GM19043 (cell line): ENCODE results near the gene ZAP70.

Experiments
- ATAC-seq: cut with Tn5 transposase; IDR thresholded peaks from one replicate; pipeline ENCODE4 v1.9.1; 2021; ENCODE audit warnings: low read depth; ENCODE audit not compliant: unreplicated experiment

The ZAP70 gene

DNA sequence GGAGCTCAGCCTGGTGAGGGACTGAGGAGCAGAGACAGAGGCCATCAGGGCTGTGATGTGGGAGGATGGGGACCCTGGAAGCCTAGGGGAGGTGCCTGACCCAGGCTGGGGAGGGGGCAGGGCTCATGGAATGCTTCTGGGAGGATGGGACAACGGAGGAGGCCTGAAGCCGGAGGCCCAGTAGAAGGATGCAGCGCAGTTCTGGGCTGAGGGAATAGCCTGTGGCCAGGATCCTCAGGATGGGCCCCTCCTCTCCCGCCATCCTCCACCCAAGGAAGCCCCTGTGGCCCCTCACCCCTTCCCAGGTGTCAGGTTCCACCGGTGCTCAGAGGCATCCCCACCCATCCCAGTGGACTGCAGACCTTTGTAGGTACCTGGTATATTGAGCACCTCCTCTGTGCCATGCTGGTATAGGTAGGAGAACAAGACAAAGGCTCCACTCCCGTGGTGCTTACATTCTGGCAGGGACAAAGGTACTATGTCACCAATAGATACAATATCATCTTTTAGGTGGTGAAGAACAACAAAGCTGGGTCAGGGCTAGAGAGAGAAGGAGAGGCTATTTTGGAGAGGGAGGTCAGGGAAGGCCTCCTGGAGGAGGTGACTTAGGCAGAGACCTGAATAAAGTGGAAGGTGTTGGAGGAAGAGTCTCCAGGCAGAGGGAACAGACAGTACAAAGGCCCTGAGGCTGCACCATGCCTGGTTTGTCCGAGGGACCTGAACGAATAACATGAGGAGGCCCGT lies 2.7 kb downstream of the ZAP70 start:
- ATAC-seq, result no peak

DNA sequence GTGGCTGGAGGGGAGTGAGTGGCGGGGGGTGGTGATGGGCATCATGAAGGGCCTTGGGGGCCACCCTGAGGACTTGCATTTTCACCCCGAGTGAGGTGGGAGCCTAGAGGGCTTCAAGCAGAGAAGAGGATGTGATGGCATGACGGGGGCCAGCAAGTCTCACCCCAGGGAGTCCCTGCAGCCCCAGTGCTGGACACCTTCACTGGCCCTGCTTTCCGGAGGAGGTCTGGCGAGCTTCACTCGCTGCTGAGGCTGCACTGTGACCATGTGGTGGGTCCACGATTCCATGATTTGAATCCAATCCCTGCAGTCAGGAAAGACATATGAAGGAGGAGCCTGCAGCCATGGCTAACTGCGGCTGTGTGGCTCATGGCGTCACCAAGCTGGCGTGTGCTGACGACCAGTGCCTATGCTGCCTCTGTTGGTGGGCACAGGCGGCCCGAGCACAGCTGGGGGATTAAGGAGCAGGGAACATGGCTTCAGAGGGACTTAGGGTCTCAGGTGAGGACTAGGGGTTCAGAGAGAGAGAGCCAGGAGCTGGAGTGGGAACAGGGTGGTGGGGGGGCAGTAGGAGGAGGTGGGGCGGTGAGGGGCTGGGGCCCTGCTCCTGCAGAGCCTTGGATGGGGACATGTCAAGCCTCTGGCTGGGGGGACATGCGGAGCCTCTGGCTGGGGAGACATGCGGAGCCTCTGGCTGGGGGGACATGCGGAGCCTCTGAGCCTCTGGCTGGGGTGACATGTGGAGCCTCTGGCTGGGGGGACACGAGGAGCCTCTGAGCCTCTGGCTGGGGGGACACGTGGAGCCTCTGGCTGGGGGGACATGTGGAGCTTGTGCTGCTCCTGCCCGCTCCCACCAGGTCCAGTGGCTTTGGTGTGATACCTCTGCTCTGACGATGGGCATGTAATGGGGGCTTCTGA lies 3.6 kb downstream of the ZAP70 start:
- ATAC-seq, result no peak

GRCh38 chr2:97717613-97717995 lies 4.2 kb downstream of the ZAP70 start:
- no peak for ATAC-seq

- ATAC-seq, result no peak
Measured at GRCh38 chr2:97718051-97718882, 4.9 kb downstream of the ZAP70 start.

DNA sequence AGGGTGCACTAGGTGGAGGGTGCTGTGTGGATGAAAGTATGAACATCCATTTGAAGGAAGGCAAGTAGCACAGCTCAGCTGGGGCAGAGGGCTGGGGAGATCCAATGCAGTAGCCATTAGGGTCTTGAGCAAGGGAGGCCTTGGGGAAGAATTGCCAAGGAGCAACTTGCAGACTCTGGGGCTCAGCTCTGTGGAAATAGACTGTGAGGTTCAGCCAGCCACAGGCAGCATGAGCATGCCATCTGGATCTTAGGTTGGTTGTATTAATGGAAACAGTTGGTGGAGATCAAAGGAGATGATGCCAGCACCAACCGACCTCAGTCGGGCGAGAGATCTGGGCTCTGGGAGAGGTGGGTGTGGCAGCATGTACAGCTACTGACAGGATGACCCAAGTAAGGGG lies 5.6 kb downstream of the ZAP70 start:
- no peak for ATAC-seq

DNA sequence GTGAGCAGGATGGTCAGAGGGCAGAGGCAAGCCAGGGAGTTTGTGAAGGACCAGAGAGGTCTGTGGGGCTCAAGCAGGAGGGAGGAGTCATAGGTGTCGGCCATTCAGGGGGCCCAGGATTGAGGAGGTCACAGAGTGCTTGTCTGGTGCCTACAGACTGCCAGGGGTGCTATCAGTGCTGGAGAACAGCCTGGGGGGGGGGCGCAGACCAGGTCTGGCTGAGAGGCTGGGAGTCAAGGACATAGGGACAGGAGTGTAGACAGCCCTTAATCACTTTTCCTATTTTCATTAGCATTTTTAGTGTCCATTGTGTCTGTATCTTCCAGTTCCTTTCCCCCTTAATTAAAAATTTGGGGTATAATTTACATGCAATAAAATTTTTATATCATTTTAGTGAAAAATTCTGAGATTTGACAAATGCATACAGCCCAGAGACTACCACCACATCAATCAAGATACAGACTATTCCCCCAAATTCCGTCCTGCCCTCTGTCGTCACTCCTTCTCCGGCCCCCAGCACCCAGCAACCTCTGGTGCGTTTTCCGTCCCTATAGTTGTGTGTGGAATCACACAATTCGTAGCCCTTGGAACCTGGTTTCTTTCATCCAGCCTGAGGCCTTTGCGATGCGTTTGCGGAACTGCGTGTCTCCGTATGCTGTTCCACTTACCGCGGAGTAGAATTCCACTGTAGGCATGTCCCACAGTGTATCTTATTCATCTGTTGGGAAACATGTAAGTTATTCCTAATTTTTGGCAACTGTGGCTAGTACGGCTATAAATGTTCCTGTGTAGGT lies 6.2 kb downstream of the ZAP70 start:
- ATAC-seq, result no peak

DNA sequence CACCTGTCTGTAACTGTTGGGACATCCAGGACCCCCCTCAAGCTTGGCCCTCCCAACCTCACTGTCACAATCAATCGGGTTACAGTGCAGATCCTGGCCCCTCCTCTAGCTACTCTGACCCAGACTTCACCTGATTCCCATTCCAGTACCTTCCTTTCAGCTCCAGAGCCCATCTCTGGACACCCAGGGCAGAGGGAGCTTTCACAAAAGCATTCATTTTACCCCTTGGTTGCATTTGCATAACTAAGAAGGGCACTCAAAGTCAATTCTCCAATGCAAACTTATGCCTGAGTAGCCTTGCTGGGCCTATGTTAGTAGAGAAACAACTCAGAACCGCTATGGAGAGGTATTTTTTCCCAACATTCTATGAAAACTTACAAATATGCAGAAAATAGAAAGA lies 7.4 kb downstream of the ZAP70 start:
- no peak for ATAC-seq

DNA sequence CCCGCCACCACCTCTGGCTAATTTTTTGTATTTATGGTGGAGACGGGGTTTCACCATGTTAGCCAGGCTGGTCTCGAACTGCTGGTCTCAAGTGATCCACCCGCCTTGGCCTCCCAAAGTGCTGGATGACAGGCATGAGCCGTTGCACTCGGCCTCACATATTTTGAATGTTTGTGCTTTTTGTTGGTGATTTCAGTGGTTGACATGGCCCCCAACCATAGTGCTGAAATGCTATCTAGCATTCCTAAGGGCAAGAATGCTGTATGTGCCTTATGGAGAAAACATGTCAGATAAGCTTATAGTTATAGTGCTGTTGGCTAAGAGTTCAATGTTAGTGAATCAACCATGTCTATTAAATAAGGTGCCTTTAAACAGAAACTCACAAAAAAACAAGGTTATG lies 8.9 kb downstream of the ZAP70 start:
- no peak for ATAC-seq

DNA sequence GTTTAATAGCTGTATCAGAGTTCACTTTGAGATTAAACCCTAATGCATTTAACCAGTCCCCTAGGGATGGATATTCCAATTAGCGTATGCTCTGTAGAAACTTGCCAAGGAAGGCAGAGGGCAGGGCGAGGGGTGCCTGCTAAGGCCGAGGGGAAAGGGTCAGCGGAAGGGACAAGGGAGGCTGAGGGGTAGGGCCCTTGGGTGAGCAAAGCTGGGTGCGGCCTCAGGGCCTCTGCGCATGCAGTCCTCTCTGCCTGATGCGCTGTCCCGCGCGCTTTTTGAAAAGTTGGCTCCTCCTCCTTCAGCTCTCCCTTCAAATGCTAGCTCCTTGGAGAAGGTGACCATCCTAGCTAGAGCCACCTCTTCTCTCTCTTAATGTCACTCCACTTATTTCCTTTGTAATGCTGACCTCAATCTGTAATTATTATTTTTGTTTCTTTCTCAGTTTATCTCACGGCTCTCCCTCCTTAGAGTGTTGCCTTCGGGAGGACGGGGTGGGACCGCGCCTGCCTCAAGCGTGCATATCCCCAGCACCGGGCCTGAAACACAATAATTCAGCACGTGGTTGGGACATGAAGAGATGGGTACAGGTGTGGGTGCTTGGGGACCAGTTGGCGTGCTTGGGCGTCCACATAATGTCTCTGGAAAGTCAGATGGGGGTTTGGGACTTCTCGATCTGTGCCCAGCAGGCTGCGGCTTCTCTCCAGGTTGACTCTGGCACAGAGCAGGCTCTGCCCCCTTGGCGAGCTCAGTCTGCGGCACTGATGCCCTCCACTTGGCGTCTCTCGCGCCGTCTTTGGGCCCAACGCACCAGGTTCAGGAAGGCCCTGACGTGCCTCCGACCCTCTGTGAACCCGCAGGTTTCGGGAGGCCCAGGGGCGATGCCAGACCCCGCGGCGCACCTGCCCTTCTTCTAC lies 10.0 kb downstream of the ZAP70 start:
- ATAC-seq, result no peak

DNA sequence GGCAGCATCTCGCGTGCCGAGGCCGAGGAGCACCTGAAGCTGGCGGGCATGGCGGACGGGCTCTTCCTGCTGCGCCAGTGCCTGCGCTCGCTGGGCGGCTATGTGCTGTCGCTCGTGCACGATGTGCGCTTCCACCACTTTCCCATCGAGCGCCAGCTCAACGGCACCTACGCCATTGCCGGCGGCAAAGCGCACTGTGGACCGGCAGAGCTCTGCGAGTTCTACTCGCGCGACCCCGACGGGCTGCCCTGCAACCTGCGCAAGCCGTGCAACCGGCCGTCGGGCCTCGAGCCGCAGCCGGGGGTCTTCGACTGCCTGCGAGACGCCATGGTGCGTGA lies 10.7 kb downstream of the ZAP70 start:
- ATAC-seq, result no peak

GRCh38 chr2:97724501-97724900 lies 11.1 kb downstream of the ZAP70 start:
- no peak for ATAC-seq

- ATAC-seq, result no peak
Measured at GRCh38 chr2:97724946-97725688, 11.7 kb downstream of the ZAP70 start.

DNA sequence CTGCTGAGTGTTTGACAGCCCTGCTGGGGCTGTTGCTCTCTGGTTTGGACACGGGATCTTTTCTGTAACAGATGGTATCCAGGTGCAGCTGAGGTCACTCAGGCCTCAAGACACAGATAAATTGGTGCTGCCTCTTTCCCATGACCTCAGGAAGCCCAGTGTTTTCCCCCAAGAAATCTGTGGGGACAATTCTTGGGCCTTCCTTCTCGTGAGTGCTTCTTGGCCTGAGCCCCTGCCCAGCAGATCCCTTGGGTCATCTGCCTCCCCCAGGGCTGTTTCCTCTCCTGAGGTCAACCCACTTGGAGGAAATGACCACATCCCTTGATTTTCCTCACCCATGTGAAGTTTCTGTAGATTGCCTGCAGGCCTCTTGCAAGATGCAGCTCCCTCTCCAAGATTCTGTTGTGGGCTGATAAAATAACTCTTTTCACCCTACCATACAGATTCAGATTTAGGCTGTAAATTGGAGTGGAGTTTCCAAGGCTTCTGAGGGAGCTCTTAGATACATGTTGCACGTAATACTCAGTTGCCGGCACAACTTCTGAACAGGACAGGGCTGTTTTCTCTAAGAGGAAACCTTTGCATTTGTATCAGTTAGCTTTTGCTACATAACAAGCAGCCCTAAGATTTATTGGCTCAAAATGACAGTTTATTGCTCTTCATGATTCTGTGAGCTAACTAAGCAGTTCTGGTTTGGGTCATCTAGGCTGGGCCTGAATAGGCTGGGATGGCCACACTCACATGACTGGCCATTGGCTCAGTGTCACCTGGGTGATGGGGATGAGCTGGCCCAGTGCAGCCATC lies 13.1 kb downstream of the ZAP70 start:
- no peak for ATAC-seq

DNA sequence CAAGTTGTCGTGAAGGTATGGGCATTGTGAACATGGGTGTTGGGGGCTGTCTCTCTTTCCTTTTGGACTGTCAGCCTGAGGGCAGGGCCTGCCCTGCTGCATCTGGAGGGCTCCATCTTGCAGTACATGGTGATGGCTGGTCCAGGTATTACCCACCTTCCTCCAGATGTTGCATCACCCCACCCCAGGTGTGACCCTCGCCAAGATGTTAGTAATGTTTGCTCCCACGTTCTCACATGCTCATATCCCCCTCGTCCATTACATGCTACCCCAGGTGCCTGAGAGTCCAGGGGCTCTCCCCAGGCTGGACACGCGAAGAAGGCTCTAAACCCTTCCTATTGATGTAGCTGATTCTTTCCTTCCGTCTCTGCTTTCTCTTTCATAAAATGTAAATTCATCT lies 13.9 kb downstream of the ZAP70 start:
- ATAC-seq, result no peak

DNA sequence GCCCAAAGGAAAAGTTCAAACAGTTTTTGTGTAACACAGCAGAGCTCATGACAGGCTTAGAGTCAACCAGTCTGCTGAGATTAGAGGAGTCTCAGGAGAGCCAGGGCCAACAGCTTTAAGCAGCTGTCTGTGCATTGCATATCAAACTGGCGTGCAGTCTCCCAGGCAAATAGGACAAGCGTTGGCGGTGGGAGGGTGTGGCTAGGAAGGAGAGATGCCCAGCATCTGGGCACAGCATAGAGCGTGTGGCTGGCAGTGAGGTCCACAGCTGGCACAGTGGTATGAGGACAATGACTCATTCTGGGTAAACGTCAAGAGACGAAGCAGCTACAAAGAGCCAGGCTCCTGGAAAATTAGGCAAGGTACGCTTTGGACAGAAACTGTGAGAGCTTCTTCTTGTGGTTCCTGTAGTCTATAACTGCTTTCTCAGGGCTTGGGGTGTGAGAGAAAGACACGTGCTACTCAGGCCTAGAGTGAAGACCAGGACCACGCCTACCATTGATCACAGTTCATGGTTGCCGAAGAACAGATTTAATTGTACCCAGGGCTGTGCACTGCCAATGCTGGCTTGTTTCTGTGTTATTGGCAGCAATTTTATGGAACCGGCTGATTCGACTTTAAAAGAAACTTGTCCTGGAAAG lies 14.8 kb downstream of the ZAP70 start:
- ATAC-seq, result no peak

DNA sequence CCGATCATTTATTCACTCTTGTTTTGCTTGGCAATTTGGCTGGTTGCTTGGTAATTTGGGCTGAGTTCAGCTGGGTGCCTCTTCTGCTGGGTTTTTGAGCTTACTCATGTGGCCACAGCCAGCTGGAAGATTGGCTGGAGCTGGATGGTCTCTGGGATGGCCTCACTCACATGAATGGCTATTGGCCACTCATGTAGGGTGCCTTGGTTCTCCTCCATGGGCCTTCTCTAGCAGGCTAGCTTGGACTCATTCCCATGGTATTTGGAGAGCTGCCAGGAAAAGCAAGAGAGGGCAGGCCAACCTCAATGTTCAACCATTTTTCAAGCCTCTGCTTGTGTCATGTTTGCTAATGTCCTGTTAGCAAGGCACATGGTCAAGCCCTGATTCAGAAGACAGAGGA lies 16.9 kb downstream of the ZAP70 start:
- ATAC-seq, result no peak

DNA sequence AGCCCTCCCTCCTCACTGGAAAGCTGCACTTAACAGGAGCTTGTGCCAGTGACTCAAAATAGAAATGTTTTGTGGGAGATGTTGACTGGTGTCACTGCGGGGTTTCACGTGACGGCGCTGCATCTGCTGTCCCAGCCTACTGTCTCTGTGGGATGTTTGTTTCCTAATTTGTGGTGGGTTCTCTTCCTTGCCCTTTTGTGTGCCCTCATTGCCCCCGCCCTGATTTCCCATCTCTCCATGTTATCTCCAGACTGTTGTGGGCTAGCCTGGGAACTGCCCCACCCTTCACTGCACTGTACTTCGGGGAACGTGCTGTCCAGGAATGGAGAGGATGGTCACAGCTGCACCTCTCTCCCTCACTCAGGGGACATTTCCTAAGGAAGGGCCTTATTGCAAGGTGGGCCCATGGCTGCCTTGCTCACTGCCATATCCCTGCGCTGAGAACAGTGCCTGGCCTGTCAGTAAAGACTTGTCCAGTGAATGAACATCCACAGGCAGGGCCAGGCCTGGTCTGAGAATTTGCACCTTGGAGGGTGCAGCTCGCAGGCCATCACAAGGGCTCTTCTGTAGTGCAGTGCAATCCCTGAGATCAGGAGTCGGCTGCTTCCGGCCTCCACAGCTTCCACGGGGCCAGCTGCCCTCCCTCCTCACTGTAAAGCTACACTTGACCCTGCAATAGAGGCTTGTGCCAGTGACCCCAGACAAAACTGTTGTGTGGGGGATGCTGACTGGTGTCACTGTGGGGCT lies 18.1 kb downstream of the ZAP70 start:
- ATAC-seq, result no peak
